Hippocampal formation (tissue), 2 donors: Measurements from ENCODE around the gene MEA1.
A peak's percentile ranks its signal among the peaks of the same experiment; 100 is the strongest.
"Not testable (repeated sequence)": the region's sequence is repeated elsewhere in the genome, so short reads cannot be mapped to it uniquely, and the experiment has no call there.

Experiments
- DNase-seq, 2 donors: peaks; one replicate each; lab custom pipeline; 2025; lab: John Stamatoyannopoulos, UW

The MEA1 gene

GRCh38 chr6:43013843-43014433, at the start of gene MEA1, which contains the start of gene KLHDC3:
Gene MEA1 (minus strand): TSS chr6:43013946. CDS start chr6:43013813, 133 bp downstream.
Gene KLHDC3 (plus strand): TSS chr6:43014249. CDS start chr6:43017193, 2,944 bp downstream.
- DNase-seq, result peak; percentile 99

- DNase-seq, result no peak
Measured at GRCh38 chr6:43062818-43063217, 49.1 kb upstream of the MEA1 start.

- DNase-seq, result no peak
Measured at GRCh38 chr6:43061861-43062260, 48.1 kb upstream of the MEA1 start.

GRCh38 chr6:43060755-43061633, 47.2 kb upstream of the MEA1 start:
- no peak for DNase-seq

- no peak for DNase-seq
Measured at GRCh38 chr6:43060034-43060754, 46.4 kb upstream of the MEA1 start.

- peak; percentile 96 to 99 for DNase-seq
Measured at GRCh38 chr6:43059168-43060033, 45.7 kb upstream of the MEA1 start, which contains the start of the genes KLC4 and MRPL2. Gene KLC4 (plus strand): TSS chr6:43059631. CDS start chr6:43061336, 1,705 bp downstream. Gene MRPL2 (minus strand): TSS chr6:43059434. CDS start chr6:43059381, 53 bp downstream.

GRCh38 chr6:43058531-43058930, 44.8 kb upstream of the MEA1 start:
- DNase-seq, result no peak

GRCh38 chr6:43055966-43056365, 42.2 kb upstream of the MEA1 start:
- no peak for DNase-seq

GRCh38 chr6:43054206-43054943, 40.6 kb upstream of the MEA1 start:
- no peak for DNase-seq

GRCh38 chr6:43053545-43054205, 39.9 kb upstream of the MEA1 start, which contains the start of gene CUL7:
Gene CUL7 (minus strand): TSS chr6:43053851. CDS start chr6:43052788, 1,063 bp downstream.
- DNase-seq, result peak; percentile 58 to 71

- DNase-seq, result no peak
Measured at GRCh38 chr6:43052842-43053544, 39.2 kb upstream of the MEA1 start.

GRCh38 chr6:43052225-43052841, 38.6 kb upstream of the MEA1 start:
- no peak for DNase-seq

- DNase-seq, result no peak
Measured at GRCh38 chr6:43050981-43051380, 37.2 kb upstream of the MEA1 start.

GRCh38 chr6:43047998-43048397, 34.3 kb upstream of the MEA1 start:
- DNase-seq, result no peak

GRCh38 chr6:43045371-43045930, 31.7 kb upstream of the MEA1 start:
- DNase-seq, result no peak

GRCh38 chr6:43043310-43043709, 29.6 kb upstream of the MEA1 start:
- DNase-seq, result no peak

- DNase-seq, result not testable (repeated sequence)
Measured at GRCh38 chr6:43041475-43041874, 27.7 kb upstream of the MEA1 start.

GRCh38 chr6:43040542-43041257, 27.0 kb upstream of the MEA1 start:
- DNase-seq, result no peak
